ENCODE results near the gene ABLIM3. TPM values are rescaled to one million over a fixed set of nuclear protein-coding genes. Genes with fewer than 3 reads are reported as not detected.

Gene ABLIM3
- total and polyA plus RNA-seq, 2 donors = 1.4 to 7.3 TPM

DNA sequence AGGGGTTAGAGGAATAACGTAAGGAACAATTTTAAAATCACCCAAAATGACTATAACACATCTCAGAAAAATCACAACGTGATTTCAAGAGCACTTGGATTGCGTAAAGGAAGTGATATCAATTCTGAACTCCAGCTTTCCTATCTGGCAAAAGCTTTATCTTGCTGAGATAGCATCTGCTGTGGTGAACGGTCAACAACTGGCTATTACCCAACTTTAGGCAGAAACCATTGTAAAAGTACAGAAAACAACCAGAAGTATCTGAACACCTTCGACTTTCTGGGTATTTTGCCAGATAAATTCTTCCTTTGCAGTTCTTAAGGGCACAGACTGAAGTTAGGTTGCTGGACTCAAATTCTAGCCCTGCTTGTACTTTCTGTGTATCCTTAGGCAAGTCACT is 9.2 kb downstream of the ABLIM3 start:
- Histone ChIP-seq H3K27me3 (ENCODE audit: control insufficient read depth in 2 of 2, insufficient read depth in 1 of 2, low read length in 1 of 2) (peaks cover 0 to 2% of the 10 kb centered on the region in 2 donors), H3K9me3 (ENCODE audit: control insufficient read depth in 2 of 2, insufficient read depth in 1 of 2, low read length in 1 of 2) (no peaks in the 10 kb centered on the region), H3K4me3 (ENCODE audit: low read length in 2 of 2) (no peak overlapping the region), H3K4me1 (ENCODE audit: control insufficient read depth in 2 of 2, insufficient read depth in 2 of 2, low read length in 2 of 2) (no peaks in the 10 kb centered on the region), H3K36me3 (ENCODE audit: control insufficient read depth in 2 of 2, insufficient read depth in 2 of 2, low read length in 1 of 2) (no peaks in the 10 kb centered on the region), H3K27ac (ENCODE audit: low read depth in 1 of 2, low read length in 1 of 2) (no peak overlapping the region)
- 75% methylated on average over 5 of the region's 5 CpGs for WGBS
- DNase-seq (ENCODE audit: low read depth in 6 of 9, low spot score in 9 of 9) = no peak

GRCh38 chr5:149151717-149152116 is 10.4 kb downstream of the ABLIM3 start:
- H3K4me3 ChIP-seq (ENCODE audit: low read length in 2 of 2) = no peak overlapping the region
- 92% methylated on average over 3 of the region's 3 CpGs for WGBS
- H3K36me3 ChIP-seq (ENCODE audit: control insufficient read depth in 2 of 2, insufficient read depth in 2 of 2, low read length in 1 of 2) = no peaks in the 10 kb centered on the region
- DNase-seq (ENCODE audit: low read depth in 6 of 9, low spot score in 9 of 9) = no peak
- H3K4me1 ChIP-seq (ENCODE audit: control insufficient read depth in 2 of 2, insufficient read depth in 2 of 2, low read length in 2 of 2) = no peaks in the 10 kb centered on the region
- peaks cover 0 to 2% of the 10 kb centered on the region in 2 donors for H3K27me3 ChIP-seq (ENCODE audit: control insufficient read depth in 2 of 2, insufficient read depth in 1 of 2, low read length in 1 of 2)
- no peak overlapping the region for H3K27ac ChIP-seq (ENCODE audit: low read depth in 1 of 2, low read length in 1 of 2)
- H3K9me3 ChIP-seq (ENCODE audit: control insufficient read depth in 2 of 2, insufficient read depth in 1 of 2, low read length in 1 of 2) = no peaks in the 10 kb centered on the region

DNA sequence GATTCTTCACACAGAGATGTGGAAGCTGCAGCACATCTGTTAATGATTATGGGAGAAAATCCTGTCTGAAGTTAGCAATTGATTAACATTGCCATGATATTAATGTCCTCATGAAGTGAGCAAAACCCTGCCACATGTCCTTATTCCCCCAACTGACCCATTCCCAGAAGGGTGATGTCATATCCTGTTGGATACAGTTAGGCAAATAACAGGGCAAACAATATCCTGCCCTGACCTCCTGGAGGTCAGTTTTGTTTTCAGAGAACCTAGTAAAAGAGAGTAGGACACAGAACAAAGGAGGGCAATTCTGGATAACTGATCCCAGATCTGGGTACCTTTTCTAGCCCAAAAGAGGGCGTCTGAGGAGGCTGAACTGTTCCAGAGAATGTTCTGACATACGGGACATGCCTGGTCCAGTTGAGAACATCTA is 11.0 kb downstream of the ABLIM3 start:
- peaks cover 0 to 2% of the 10 kb centered on the region in 2 donors for H3K27me3 ChIP-seq (ENCODE audit: control insufficient read depth in 2 of 2, insufficient read depth in 1 of 2, low read length in 1 of 2)
- no peaks in the 10 kb centered on the region for H3K9me3 ChIP-seq (ENCODE audit: control insufficient read depth in 2 of 2, insufficient read depth in 1 of 2, low read length in 1 of 2)
- DNase-seq (ENCODE audit: low read depth in 6 of 9, low spot score in 9 of 9) = no peak
- no peak overlapping the region for H3K4me3 ChIP-seq (ENCODE audit: low read length in 2 of 2)
- H3K36me3 ChIP-seq (ENCODE audit: control insufficient read depth in 2 of 2, insufficient read depth in 2 of 2, low read length in 1 of 2) = no peaks in the 10 kb centered on the region
- H3K27ac ChIP-seq (ENCODE audit: low read depth in 1 of 2, low read length in 1 of 2) = no peak overlapping the region
- 92% methylated on average over 2 of the region's 2 CpGs for WGBS
- H3K4me1 ChIP-seq (ENCODE audit: control insufficient read depth in 2 of 2, insufficient read depth in 2 of 2, low read length in 2 of 2) = no peaks in the 10 kb centered on the region

GRCh38 chr5:149153193-149153750 is 12.0 kb downstream of the ABLIM3 start:
- Histone ChIP-seq H3K9me3 (ENCODE audit: control insufficient read depth in 2 of 2, insufficient read depth in 1 of 2, low read length in 1 of 2) (no peaks in the 10 kb centered on the region), H3K36me3 (ENCODE audit: control insufficient read depth in 2 of 2, insufficient read depth in 2 of 2, low read length in 1 of 2) (no peaks in the 10 kb centered on the region), H3K27me3 (ENCODE audit: control insufficient read depth in 2 of 2, insufficient read depth in 1 of 2, low read length in 1 of 2) (peaks cover 0 to 2% of the 10 kb centered on the region in 2 donors), H3K4me1 (ENCODE audit: control insufficient read depth in 2 of 2, insufficient read depth in 2 of 2, low read length in 2 of 2) (no peaks in the 10 kb centered on the region), H3K4me3 (ENCODE audit: low read length in 2 of 2) (no peak overlapping the region), H3K27ac (ENCODE audit: low read depth in 1 of 2, low read length in 1 of 2) (no peak overlapping the region)
- WGBS = 97% methylated on average over 4 of the region's 4 CpGs
- no peak for DNase-seq (ENCODE audit: low read depth in 6 of 9, low spot score in 9 of 9)

DNA sequence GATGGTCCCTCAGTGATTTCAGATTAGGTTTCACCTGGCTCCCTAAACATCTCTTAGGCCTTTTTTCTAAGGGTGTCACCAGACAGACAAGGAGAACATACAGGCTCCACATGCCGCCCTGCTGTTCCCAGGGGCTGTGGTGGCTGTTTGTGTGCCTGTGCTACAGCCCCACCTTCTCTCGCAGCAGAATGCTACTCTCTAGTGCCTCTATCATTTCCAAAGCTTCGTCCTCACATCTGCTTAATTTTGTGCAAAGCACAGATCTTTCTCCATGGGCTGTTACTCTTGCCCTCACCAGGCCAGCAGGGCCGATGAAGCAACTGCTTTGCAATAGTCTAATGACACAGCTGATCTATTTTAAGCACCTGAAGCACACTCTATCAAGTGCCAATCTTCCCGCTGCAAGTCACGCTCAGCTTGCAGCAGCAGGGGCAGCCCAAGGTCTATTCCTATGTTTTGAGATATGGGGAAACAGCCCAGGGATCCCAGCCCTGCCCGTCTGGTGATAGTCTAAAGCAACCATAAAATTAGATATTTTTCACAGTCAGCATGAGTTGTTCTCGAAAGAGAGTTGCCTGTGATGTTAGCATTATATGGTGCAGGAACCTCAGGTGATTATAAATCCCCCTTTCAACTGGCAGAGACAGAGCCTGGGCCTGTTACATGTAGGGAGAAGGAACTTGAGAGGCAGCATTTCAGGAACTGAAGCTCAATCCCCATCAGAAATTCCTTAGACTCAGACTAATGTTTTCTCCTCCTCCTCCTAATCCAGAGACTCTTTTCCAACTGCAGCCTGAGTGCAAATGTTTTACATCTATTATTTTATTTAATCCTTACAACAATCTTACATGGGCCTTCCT is 12.7 kb downstream of the ABLIM3 start:
- Histone ChIP-seq H3K4me1 (ENCODE audit: control insufficient read depth in 2 of 2, insufficient read depth in 2 of 2, low read length in 2 of 2) (no peaks in the 10 kb centered on the region), H3K4me3 (ENCODE audit: low read length in 2 of 2) (no peak overlapping the region), H3K27me3 (ENCODE audit: control insufficient read depth in 2 of 2, insufficient read depth in 1 of 2, low read length in 1 of 2) (no peaks in the 10 kb centered on the region), H3K36me3 (ENCODE audit: control insufficient read depth in 2 of 2, insufficient read depth in 2 of 2, low read length in 1 of 2) (no peaks in the 10 kb centered on the region), H3K9me3 (ENCODE audit: control insufficient read depth in 2 of 2, insufficient read depth in 1 of 2, low read length in 1 of 2) (no peaks in the 10 kb centered on the region), H3K27ac (ENCODE audit: low read depth in 1 of 2, low read length in 1 of 2) (no peak overlapping the region)
- DNase-seq (ENCODE audit: low read depth in 6 of 9, low spot score in 9 of 9) = no peak
- 90% methylated on average over 8 of the region's 8 CpGs for WGBS

GRCh38 chr5:149154650-149155049 is 13.4 kb downstream of the ABLIM3 start:
- 93% methylated on average over 1 of the region's 1 CpG for WGBS
- Histone ChIP-seq H3K9me3 (ENCODE audit: control insufficient read depth in 2 of 2, insufficient read depth in 1 of 2, low read length in 1 of 2) (no peaks in the 10 kb centered on the region), H3K4me1 (ENCODE audit: control insufficient read depth in 2 of 2, insufficient read depth in 2 of 2, low read length in 2 of 2) (no peaks in the 10 kb centered on the region), H3K4me3 (ENCODE audit: low read length in 2 of 2) (no peak overlapping the region), H3K27me3 (ENCODE audit: control insufficient read depth in 2 of 2, insufficient read depth in 1 of 2, low read length in 1 of 2) (no peaks in the 10 kb centered on the region), H3K27ac (ENCODE audit: low read depth in 1 of 2, low read length in 1 of 2) (no peak overlapping the region), H3K36me3 (ENCODE audit: control insufficient read depth in 2 of 2, insufficient read depth in 2 of 2, low read length in 1 of 2) (no peaks in the 10 kb centered on the region)
- no peak for DNase-seq (ENCODE audit: low read depth in 6 of 9, low spot score in 9 of 9)

DNA sequence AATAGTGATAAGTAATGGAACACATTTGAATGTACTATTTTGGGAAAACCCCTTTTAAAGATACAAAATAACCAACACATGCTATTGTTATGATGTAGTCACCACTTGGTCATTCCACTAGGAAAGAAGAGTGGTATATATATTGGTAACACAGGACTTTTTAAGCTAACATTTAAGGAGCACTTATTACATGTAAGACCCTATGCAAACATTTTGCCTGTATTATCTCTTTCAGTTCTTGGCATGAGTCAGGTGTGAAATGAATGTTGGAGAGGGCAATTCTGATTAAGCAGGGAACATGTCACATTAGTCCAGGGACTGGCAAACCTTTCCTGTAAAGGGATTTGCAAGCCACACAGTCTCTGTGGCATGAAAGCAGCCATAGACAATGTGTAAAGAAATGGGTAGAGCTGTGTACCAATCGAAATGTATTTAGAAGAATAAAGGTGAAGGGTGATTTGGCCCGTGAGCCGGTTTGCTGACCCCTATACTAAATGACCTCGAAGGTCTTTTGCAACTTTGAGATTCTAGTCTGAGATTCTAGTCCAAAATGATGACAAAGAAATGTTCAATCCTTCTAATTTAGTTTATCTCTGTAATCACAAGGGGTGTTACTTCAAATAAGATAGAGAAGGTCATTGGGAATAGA is 15.3 kb downstream of the ABLIM3 start:
- WGBS = 97% methylated on average over 4 of the region's 4 CpGs
- H3K27me3 ChIP-seq (ENCODE audit: control insufficient read depth in 2 of 2, insufficient read depth in 1 of 2, low read length in 1 of 2) = no peaks in the 10 kb centered on the region
- H3K4me1 ChIP-seq (ENCODE audit: control insufficient read depth in 2 of 2, insufficient read depth in 2 of 2, low read length in 2 of 2) = no peaks in the 10 kb centered on the region
- H3K36me3 ChIP-seq (ENCODE audit: control insufficient read depth in 2 of 2, insufficient read depth in 2 of 2, low read length in 1 of 2) = no peaks in the 10 kb centered on the region
- no peak overlapping the region for H3K27ac ChIP-seq (ENCODE audit: low read depth in 1 of 2, low read length in 1 of 2)
- H3K4me3 ChIP-seq (ENCODE audit: low read length in 2 of 2) = no peak overlapping the region
- no peaks in the 10 kb centered on the region for H3K9me3 ChIP-seq (ENCODE audit: control insufficient read depth in 2 of 2, insufficient read depth in 1 of 2, low read length in 1 of 2)
- DNase-seq (ENCODE audit: low read depth in 6 of 9, low spot score in 9 of 9) = no peak

- no peak overlapping the region for H3K4me3 ChIP-seq (ENCODE audit: low read length in 2 of 2)
- WGBS = 94% methylated on average over 2 of the region's 2 CpGs
- H3K9me3 ChIP-seq (ENCODE audit: control insufficient read depth in 2 of 2, insufficient read depth in 1 of 2, low read length in 1 of 2) = no peaks in the 10 kb centered on the region
- H3K27ac ChIP-seq (ENCODE audit: low read depth in 1 of 2, low read length in 1 of 2) = no peak overlapping the region
- DNase-seq (ENCODE audit: low read depth in 6 of 9, low spot score in 9 of 9) = no peak
- H3K4me1 ChIP-seq (ENCODE audit: control insufficient read depth in 2 of 2, insufficient read depth in 2 of 2, low read length in 2 of 2) = no peaks in the 10 kb centered on the region
- H3K36me3 ChIP-seq (ENCODE audit: control insufficient read depth in 2 of 2, insufficient read depth in 2 of 2, low read length in 1 of 2) = no peaks in the 10 kb centered on the region
- H3K27me3 ChIP-seq (ENCODE audit: control insufficient read depth in 2 of 2, insufficient read depth in 1 of 2, low read length in 1 of 2) = no peaks in the 10 kb centered on the region
Measured at GRCh38 chr5:149157330-149157729, 16.0 kb downstream of the ABLIM3 start.

DNA sequence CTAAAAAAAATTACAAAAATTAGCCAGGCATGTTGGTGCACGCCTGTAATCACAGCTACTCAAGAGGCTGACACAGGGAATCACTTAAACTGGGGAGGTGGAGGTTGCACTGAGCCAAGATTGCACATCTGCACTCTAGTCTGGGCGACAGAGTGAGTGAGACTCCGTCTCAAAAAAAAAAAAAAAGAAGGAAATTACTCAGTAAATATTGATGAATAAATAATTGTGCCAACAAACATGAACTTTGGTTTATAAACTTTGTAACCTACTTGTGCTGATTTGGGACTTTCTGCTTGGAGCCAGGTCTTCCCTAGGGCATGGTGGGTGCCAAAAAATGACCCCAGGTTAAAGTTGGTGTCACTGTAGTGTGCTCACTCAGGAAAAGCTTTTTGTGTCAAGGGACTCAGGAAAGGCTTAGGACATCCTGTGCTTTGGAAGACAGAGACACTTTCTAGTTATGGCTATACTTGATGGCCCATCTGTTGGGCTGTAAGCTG is 19.0 kb downstream of the ABLIM3 start:
- Histone ChIP-seq H3K27ac (ENCODE audit: low read depth in 1 of 2, low read length in 1 of 2) (no peak overlapping the region), H3K36me3 (ENCODE audit: control insufficient read depth in 2 of 2, insufficient read depth in 2 of 2, low read length in 1 of 2) (no peaks in the 10 kb centered on the region), H3K4me3 (ENCODE audit: low read length in 2 of 2) (no peak overlapping the region), H3K4me1 (ENCODE audit: control insufficient read depth in 2 of 2, insufficient read depth in 2 of 2, low read length in 2 of 2) (no peaks in the 10 kb centered on the region), H3K27me3 (ENCODE audit: control insufficient read depth in 2 of 2, insufficient read depth in 1 of 2, low read length in 1 of 2) (no peaks in the 10 kb centered on the region), H3K9me3 (ENCODE audit: control insufficient read depth in 2 of 2, insufficient read depth in 1 of 2, low read length in 1 of 2) (no peaks in the 10 kb centered on the region)
- 93% methylated on average over 3 of the region's 3 CpGs for WGBS
- no peak for DNase-seq (ENCODE audit: low read depth in 6 of 9, low spot score in 9 of 9)

Data from thymus (tissue), 11 donors.